Nephron progenitor cell (in vitro differentiated cells): Measurements from ENCODE around the gene GSTP1.
A peak's percentile ranks its signal among the peaks of the same experiment; 100 is the strongest.

Source experiments
- DNase-seq: peaks from one replicate; pipeline ENCODE4 v3.0.0; 2021
- H3K27ac Mint-ChIP-seq: 2 replicates; pipeline ENCODE4 v1.8.0; 2021; ENCODE audit warnings: mild to moderate bottlenecking, moderate library complexity, mixed read lengths
- H3K27me3 Mint-ChIP-seq: 2 replicates; pipeline ENCODE4 v1.8.0; 2021; ENCODE audit warnings: mild to moderate bottlenecking, low read depth, mixed read lengths; ENCODE audit not compliant: poor library complexity
- H3K36me3 Mint-ChIP-seq: 2 replicates; pipeline ENCODE4 v1.8.0; 2021; ENCODE audit warnings: low read depth, mixed read lengths
- H3K4me1 Mint-ChIP-seq: 2 replicates; pipeline ENCODE4 v1.8.0; 2021; ENCODE audit warnings: mixed read lengths
- H3K4me3 Mint-ChIP-seq: 2 replicates; pipeline ENCODE4 v1.8.0; 2021; ENCODE audit warnings: mild to moderate bottlenecking, moderate library complexity, mixed read lengths
- H3K9me3 Mint-ChIP-seq: 2 replicates; pipeline ENCODE4 v1.8.0; 2021; ENCODE audit warnings: mild to moderate bottlenecking, moderate library complexity, mixed read lengths
- CTCF ChIP-seq: fragments of 200-600 bp; sonication (generic); IDR thresholded peaks from 2 replicates; pipeline ENCODE4 v1.5.0; 2021; ENCODE audit warnings: antibody characterized with exemption

GSTP1 gene

GRCh38 chr11:67572747-67573419, 10.7 kb upstream of the GSTP1 start:
- Mint-ChIP-seq H3K4me3 (no peak overlapping the region), H3K27me3 (peaks cover 39% of the 10 kb centered on the region), H3K4me1 (peaks cover 4% of the 10 kb centered on the region), H3K36me3 (no peaks in the 10 kb centered on the region), H3K9me3 (peaks cover 12% of the 10 kb centered on the region), H3K27ac (no peak overlapping the region)
- peak; percentile 69 for TF ChIP-seq CTCF
- no peak for DNase-seq

GRCh38 chr11:67574938-67575337, 8.7 kb upstream of the GSTP1 start:
- no peak overlapping the region for H3K27ac Mint-ChIP-seq
- peaks cover 11% of the 10 kb centered on the region for H3K4me1 Mint-ChIP-seq
- peaks cover 57% of the 10 kb centered on the region for H3K27me3 Mint-ChIP-seq
- TF ChIP-seq CTCF: no peak
- no peaks in the 10 kb centered on the region for H3K36me3 Mint-ChIP-seq
- peaks cover 12% of the 10 kb centered on the region for H3K9me3 Mint-ChIP-seq
- DNase-seq: no peak
- H3K4me3 Mint-ChIP-seq: no peak overlapping the region

- Mint-ChIP-seq H3K27me3 (peaks cover 77% of the 10 kb centered on the region), H3K4me3 (no peak overlapping the region), H3K9me3 (peaks cover 4% of the 10 kb centered on the region), H3K4me1 (peaks cover 21% of the 10 kb centered on the region), H3K36me3 (no peaks in the 10 kb centered on the region), H3K27ac (no peak overlapping the region)
- TF ChIP-seq CTCF: no peak
- DNase-seq: no peak
Observed at GRCh38 chr11:67576735-67577475, 6.7 kb upstream of the GSTP1 start.

- Mint-ChIP-seq H3K27ac (no peak overlapping the region), H3K4me3 (no peak overlapping the region), H3K4me1 (peaks cover 29% of the 10 kb centered on the region), H3K27me3 (peaks cover 83% of the 10 kb centered on the region), H3K9me3 (no peaks in the 10 kb centered on the region), H3K36me3 (no peaks in the 10 kb centered on the region)
- no peak for TF ChIP-seq CTCF
- no peak for DNase-seq
Observed at GRCh38 chr11:67577951-67578350, 5.7 kb upstream of the GSTP1 start.

- DNase-seq: no peak
- Mint-ChIP-seq H3K36me3 (peaks cover 18% of the 10 kb centered on the region), H3K4me3 (peak overlapping the region; percentile 56), H3K4me1 (peaks cover 54% of the 10 kb centered on the region), H3K9me3 (peaks cover 3% of the 10 kb centered on the region), H3K27me3 (peaks cover 66% of the 10 kb centered on the region), H3K27ac (peak overlapping the region; percentile 58)
- no peak for TF ChIP-seq CTCF
Observed at GRCh38 chr11:67581469-67581868, 2.1 kb upstream of the GSTP1 start.
